ENCODE measurements around the gene HDAC11. TPM values are rescaled to one million over a fixed set of nuclear protein-coding genes. Genes with fewer than 3 reads are reported as not detected.

The HDAC11 gene
- total and polyA plus RNA-seq, 4 donors = 2.5 to 9.0 (median 3.2) TPM

GRCh38 chr3:13509816-13510192 lies 29.7 kb downstream of the HDAC11 start:
- TF ChIP-seq FOXA2 (IDR thresholded peaks at IDR 0.05) (no peak), NR2F2 (IDR thresholded peaks at IDR 0.05) (no peak), FOXA1 (IDR thresholded peaks at IDR 0.05) (no peak), EGR1 (IDR thresholded peaks at IDR 0.05; ENCODE audit: low read depth in 2 of 2) (no peak)
- Histone ChIP-seq H3K27ac (ENCODE audit: low read depth in 1 of 2, low read length in 2 of 2) (no peak overlapping the region), H3K4me1 (ENCODE audit: control insufficient read depth in 4 of 4, insufficient read depth in 4 of 4, low read length in 3 of 4) (no peaks in the 10 kb centered on the region), H3K9ac (ENCODE audit: low read depth in 1 of 2, low read length in 2 of 2) (no peak overlapping the region), H3K36me3 (ENCODE audit: control insufficient read depth in 4 of 4, insufficient read depth in 3 of 4, low read depth in 1 of 4, low read length in 3 of 4) (no peaks in the 10 kb centered on the region), H3K4me3 (ENCODE audit: low read depth in 1 of 3, low read length in 3 of 3) (no peak overlapping the region), H3K27me3 (ENCODE audit: control insufficient read depth in 4 of 4, insufficient read depth in 4 of 4, low read length in 3 of 4) (no peaks in the 10 kb centered on the region), H3K9me3 (ENCODE audit: control insufficient read depth in 4 of 4, low read length in 3 of 4) (no peaks in the 10 kb centered on the region)
- DNase-seq (ENCODE audit: low spot score) = no peak
- WGBS = 91% methylated on average over 8 of the region's 8 CpGs

- Histone ChIP-seq H3K9ac (ENCODE audit: low read depth in 1 of 2, low read length in 2 of 2) (no peak overlapping the region), H3K27ac (ENCODE audit: low read depth in 1 of 2, low read length in 2 of 2) (no peak overlapping the region)
Measured at GRCh38 chr3:13512451-13512850, 32.3 kb downstream of the HDAC11 start.

More at GRCh38 chr3:13512451-13512850, 32.3 kb downstream of the HDAC11 start:
- no peaks in the 10 kb centered on the region for H3K4me1 ChIP-seq (ENCODE audit: control insufficient read depth in 4 of 4, insufficient read depth in 4 of 4, low read length in 3 of 4)
- 84% methylated on average over 7 of the region's 7 CpGs for WGBS
- DNase-seq (ENCODE audit: low spot score) = no peak
- H3K9me3 ChIP-seq (ENCODE audit: control insufficient read depth in 4 of 4, low read length in 3 of 4) = no peaks in the 10 kb centered on the region
- no peak overlapping the region for H3K4me3 ChIP-seq (ENCODE audit: low read depth in 1 of 3, low read length in 3 of 3)
- TF ChIP-seq GABPA (IDR thresholded peaks at IDR 0.05 in 1 of 2, conservative IDR thresholded peaks at IDR 0.05 in 1 of 2) (no peak), CTCF (IDR thresholded peaks at IDR 0.05; ENCODE audit: low read depth, low read length, missing input control) (no peak), MAX (IDR thresholded peaks at IDR 0.05) (no peak), YY1 (IDR thresholded peaks at IDR 0.05) (no peak), ATF3 (IDR thresholded peaks at IDR 0.05) (no peak), TAF1 (conservative IDR thresholded peaks at IDR 0.05) (no peak), FOXA2 (IDR thresholded peaks at IDR 0.05) (no peak), RXRA (IDR thresholded peaks at IDR 0.05) (no peak), ZBTB33 (IDR thresholded peaks at IDR 0.05) (no peak), NR2F2 (IDR thresholded peaks at IDR 0.05) (no peak)
- peaks cover 0 to 4% (median 0%) of the 10 kb centered on the region in 4 donors for H3K27me3 ChIP-seq (ENCODE audit: control insufficient read depth in 4 of 4, insufficient read depth in 4 of 4, low read length in 3 of 4)
- no peaks in the 10 kb centered on the region for H3K36me3 ChIP-seq (ENCODE audit: control insufficient read depth in 4 of 4, insufficient read depth in 3 of 4, low read depth in 1 of 4, low read length in 3 of 4)
